GM19468 (cell line): ENCODE data around the gene ORC1.
"Not testable (repeated sequence)": the region's sequence is repeated elsewhere in the genome, so short reads cannot be mapped to it uniquely, and the experiment has no call there.

ENCODE experiments used
- ATAC-seq: cut with Tn5 transposase; IDR thresholded peaks from one replicate; pipeline ENCODE4 v1.9.1; 2021; ENCODE audit warnings: mild to moderate bottlenecking, moderate library complexity, moderate number of reproducible peaks; ENCODE audit not compliant: unreplicated experiment; ENCODE audit errors: extremely low read depth

ORC1 gene

DNA sequence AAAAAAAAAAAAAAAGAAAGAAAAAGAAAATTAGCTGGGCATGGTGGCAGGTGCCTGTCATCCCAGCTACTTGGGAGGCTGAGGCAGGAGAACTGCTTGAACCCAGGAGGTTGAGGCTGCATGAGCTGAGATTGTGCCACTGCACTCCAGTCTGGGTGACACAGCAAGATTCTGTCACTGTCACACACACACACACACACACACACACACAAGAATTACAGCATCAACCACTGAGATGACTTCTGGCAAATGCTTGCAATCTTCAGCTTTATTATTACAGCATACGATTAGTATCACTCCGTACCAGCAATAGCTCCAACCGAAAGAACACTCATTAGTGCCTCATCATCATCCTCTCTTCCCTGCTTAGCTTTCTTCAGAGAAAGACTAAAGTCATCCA lies 4.6 kb downstream of the ORC1 start:
- no peak for ATAC-seq

DNA sequence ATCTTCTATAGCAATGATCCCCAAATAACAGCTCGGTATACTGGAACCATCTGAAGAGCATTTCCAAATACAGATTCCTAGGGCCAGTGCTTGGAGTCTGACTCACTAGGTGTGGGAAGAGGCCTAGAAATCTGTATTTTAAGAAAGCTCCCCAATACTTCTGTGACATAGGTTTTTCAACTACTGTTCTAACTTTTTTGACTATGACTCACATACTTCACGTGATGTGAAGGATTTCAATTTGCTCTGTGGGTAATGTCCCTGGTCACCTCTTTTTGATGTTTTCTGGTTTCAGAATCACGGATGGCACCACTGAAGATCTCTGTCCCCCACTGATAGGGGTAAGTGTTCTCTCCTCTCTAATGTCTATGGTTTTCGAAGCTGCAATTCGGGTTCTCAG lies 11.0 kb downstream of the ORC1 start:
- no peak for ATAC-seq

DNA sequence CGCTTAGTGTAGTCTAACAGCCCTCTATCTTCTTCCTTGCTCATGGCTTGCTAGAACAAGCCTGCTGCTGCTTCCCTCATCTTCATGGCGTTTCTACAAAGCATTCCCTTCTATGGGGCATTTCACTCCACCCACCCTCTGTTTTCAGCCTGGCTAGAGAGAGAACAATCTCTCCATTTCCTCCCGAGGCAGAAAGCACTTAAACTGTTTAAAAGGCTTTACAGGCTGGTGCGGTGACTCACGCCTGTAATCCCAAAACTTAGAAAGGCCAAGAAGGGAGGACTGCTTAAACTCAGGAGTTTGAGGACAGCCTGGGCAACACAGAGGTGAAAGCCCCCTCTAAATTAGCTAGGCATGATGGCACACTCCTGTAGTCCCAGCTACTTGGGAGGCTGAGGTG lies 17.8 kb downstream of the ORC1 start:
- ATAC-seq, result no peak

DNA sequence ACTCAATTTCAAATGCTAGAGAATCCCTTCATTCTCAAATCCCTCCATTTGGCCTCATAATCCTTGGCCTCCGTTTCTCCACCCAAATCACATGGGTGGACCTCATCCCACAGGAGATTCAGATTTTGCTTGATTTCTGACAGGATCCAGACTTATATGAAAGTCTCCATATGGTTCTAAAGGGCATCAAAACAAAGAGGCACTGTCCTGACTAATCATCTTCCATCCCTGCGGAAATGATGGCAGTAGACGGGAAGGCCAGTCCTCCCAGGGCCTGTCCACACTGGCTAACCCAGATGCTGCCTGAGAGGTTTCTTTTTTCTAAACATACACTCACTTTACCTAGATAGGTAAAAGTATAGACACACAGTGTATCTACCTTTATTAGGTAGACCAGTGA lies 18.8 kb downstream of the ORC1 start:
- ATAC-seq, result no peak

DNA sequence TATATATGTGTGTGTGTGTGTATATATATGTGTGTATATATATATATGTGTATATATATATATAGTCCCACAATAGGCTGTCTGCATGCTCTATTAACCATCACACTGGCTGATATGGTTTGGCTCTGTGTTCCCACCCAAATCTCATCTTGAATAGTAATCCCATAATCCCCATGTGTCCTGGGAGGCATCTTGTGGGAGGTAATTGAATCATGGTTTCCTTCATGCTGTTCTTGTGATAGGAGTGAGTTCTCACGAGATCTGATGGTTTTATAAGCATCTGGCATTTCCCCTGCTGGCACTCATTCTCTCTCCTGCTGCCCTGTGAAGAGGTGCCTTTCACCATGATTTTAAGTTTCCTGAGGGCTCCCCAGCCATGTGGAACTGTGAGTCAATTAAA lies 34.4 kb downstream of the ORC1 start:
- not testable (repeated sequence) for ATAC-seq

DNA sequence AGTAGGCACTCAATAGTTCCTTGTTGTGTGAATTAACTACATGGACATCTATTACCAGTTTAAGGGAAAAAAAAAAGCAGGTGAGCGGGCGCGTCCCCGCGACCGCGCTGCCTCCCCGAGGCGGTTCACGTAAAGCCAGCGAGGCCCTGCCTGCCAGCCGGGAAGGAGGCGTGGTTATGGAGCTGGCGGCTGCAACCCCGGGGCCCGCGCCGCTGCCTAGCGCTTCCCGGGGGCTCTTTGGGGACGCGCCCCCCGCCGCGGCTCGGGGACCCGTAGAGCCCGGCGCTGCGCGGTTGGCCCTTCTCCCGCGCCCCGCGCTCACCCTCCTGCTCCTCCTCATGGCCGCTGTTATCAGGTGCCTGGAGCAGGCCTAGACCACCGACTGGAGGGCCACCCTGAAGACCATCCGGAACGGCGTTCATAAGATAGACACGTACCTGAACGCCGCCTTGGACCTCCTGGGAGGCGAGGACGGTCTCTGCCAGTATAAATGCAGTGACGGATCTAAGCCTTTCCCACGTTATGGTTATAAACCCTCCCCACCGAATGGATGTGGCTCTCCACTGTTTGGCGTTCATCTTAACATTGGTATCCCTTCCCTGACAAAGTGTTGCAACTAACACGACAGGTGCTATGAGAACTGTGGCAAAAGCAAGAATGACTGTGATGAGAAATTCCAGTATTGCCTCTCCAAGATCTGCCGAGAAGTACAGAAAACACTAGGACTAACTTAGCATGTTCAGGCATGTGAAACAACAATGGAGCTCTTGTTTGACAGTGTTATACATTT lies 35.6 kb downstream of the ORC1 start:
- ATAC-seq, result peak; percentile 10

DNA sequence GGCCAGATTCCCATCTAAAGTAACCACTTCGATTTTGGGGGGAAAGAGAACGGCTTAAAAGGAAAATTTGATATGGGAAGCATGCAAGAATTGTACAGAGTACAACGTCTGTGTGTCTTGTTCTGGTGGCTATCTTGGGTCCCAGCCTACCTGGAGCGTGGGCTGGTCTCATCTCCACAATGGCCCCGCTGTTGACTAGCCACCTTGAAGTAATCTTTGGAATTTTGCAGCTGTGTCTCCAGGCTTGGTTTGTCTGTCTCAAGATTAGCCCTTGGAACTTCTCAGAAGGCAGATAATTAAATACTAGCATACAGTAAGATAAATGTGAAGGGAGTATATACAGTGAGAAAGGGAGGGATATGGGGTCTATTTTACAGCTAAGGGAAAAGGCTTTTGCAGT lies 37.0 kb downstream of the ORC1 start:
- no peak for ATAC-seq

DNA sequence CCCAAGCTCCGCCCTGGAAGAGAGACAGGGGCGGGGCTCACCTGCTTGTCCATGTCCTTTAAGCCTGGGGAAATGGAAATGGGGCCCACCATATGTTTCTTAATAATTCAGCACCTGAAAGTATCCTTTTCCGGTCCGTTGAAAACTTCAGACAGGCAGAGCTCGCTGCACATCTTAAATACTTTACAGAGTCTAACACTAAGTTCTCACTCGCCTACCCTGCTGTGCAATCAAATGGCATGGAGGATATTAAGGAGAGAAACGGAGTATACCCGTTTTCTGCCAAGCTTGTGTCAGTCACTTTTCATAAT lies 37.8 kb downstream of the ORC1 start:
- no peak for ATAC-seq

DNA sequence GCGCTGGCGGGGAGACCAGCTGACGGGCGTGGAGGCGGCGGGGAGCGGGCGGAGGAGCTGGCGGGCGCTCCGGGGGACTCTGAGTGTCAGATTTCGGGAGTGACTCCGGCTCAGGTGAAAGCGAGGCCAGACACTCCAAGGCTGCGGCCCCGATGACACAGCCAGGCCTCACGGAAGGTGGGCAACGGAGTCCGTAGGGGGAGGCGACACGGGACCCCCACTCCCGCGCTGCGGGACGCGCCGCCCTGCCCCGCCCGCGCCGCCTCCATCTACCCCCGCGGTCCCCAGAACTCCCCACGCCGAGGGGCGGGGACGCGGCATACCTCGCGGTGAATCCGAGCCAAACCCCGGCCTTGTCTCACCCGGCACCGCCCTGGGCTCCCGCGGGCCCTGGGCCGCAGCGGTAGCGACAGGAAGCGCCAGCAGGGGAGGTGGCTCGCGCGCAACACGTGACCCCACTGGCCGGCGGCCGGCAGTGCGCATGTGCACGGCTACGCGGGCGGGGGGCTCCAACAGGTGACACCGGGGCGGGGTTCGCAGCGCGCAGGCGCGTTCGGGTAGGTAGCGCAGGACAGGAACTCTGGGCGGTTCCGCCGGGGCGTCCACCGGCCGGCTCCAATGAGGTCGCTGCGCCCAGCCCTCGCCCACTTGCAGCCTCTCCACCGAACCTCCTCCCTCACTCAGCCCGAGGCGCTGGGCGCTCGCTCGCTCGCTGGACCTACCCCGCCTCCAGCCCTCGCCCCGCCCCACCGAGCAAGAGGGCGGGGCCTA lies 38.3 kb downstream of the ORC1 start, which contains the start of gene CC2D1B:
CC2D1B (minus strand) TSS at position 460 of the 771 bp plus-strand sequence. CDS start 1,585 bp downstream, outside the sequence.
- ATAC-seq, result peak; percentile 88

DNA sequence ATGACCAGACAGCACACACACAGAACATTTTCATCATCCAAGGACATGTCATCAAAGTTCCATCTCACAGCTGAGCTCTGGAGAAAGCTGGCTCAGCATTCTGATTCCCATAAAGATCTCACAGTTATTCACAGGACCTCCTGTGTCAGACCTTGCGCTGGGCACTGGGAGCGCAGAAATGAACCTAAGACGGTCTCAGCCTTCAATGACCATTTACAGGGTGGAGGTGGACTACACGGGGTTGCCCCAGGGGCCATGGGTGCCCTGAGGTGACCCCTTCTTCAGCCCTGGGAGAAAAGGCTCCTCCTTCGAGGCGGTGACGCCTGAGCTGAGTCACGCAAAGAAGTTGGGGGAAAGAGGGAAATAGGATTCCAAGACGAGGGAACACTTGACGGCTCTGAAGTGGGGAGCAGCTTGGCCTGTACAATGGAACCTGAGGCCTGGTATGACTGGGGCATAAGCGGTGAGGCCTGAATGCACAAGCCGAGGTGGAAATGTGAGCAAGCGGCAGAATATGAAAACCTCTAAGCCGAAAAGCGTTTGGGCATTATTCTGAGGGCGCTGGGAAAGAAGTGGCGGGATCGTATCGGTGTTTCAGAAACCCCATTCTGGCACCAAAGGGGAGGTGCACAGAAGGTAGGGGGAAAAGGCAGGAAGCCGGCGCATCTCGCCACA lies 39.0 kb downstream of the ORC1 start:
- ATAC-seq, result no peak

DNA sequence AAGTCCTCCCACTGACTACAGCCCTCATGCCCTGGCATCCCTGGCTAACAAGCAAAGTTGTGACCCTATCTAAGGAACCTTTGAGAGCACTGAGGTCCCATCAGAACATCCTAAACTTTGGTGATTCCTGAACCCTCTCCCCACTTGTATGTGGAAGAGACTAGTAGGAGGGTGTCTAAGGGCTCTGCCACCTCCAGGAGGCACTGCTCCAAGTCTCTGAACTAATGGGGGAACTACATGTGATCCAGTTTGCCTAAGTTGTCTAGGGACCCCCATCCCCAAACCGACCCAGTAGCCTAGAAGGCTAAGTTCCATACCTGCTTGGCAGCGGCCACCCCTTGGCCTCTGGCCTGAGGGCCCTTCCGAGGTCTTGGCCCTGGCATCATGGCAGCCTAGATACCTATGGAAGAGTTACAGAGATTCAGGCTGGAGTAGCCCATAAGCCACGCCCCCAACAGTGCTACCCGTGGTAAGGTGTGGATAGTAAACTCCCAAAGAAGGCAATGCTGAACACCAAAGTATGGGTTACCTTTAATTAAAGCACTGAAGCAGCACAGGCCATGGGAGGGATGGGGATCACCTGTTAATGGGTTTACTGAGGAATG lies 39.9 kb downstream of the ORC1 start:
- no peak for ATAC-seq

DNA sequence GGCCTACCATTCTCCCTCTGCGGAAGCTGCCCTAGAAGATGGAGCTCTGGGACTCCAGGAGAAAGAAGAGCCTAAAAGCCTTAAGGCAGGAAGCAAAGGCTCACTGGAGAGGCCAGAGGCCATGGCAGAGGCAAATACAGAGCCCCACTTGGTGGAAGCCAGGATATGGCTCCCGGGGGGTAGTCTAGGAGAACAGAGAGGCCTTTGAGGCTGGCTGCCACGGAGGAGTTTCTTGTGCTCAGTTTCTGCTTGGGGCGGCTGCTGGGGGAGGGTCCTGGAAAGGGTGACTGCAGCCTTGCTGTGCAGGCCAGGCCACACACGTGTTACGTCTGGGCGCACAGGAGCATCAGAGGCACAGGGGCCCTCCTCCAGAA lies 43.6 kb downstream of the ORC1 start:
- ATAC-seq, result no peak

DNA sequence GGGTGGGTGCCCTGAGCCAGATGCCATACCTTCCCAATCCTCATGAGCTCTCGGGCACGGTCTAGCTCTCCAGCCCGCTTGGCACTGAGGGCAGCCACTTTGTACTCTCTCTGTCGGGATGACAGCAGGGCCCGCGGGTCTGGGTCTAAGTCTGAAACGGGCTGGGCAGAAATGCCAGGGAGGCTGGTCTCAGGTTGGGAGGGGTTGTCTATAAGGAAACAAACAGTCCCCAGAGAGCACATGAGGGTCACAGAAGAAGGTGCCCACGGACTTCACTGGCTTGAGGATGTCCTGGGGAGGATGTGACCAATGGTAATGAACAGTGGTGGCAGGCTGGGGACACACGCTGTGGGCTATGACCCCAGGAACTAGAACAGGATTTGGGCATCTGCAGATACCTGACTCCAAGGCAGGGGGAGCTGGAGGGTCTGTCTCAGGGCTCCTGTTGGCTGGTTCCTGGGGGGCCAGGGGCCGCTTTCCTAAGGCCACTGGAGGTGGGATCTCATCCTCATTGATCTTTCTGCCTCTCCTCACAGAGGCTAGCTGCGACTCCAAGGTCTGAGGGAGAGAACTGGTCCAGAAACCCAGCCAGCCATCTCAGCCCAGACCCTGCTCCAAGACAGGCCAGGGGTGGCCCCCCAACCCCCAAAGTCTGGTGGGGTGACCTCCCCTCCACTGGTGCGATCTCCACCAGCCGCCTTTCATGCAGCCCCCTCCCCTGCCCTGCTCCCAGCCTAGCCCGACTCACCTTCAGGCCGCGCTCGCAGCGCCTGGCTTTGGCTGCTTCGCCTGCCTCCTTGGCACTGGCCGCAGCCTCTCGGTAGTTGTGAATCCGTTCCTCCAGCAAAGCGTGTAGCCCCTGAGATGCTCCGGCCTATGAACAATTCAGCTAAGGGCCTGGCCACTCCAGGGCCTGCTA lies 44.3 kb downstream of the ORC1 start:
- ATAC-seq, result no peak

DNA sequence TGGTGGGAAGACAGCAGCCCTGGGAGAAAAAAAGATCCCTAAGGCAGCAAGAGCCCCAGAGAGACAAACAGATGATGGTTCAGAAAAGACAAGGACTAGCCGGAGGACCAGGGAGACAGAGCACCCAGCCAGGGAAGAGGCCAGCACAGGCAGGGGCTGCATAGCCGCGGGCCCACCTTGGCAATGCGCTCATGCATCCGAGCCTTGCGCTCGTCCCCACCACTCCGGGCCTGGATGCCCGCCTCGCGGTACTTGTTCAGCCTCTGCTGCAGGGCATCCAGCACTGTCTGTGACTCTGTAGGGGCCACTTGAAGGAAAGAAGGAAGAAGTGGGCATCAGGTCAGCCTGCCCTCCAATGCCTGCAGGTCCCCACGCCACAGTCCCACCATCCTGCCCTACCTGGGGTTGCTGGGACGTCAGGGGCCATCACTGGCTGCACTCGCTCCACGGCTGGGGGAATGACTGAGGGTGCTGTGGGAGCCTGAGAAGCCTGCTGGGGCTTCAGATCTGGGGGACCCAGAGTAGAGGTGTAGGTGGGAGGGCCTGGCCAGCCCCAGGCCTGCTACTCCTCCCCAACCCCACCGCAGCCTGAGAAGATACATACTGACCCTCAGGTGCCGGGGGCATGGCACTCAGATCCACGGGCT lies 45.2 kb downstream of the ORC1 start:
- ATAC-seq, result no peak

DNA sequence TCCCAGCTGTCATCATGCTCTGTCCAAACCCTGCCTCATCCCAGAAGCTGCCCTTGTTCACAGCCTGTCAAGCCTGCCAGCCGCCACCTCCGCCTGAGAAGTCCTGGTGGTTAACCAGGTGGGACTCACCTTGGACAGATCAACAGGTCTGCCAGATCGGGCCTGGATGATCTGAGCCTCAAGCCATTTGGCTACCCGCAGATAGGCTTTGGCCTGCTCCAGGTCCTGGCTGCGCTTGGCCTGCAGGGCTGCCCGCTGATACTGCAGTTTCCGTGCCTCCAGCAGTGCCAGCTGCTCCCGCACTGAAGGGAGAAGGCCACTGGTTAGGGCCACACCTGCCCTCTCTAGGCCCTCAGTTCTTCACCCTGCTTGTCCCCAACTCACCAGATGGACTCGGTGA lies 46.8 kb downstream of the ORC1 start:
- ATAC-seq, result no peak

DNA sequence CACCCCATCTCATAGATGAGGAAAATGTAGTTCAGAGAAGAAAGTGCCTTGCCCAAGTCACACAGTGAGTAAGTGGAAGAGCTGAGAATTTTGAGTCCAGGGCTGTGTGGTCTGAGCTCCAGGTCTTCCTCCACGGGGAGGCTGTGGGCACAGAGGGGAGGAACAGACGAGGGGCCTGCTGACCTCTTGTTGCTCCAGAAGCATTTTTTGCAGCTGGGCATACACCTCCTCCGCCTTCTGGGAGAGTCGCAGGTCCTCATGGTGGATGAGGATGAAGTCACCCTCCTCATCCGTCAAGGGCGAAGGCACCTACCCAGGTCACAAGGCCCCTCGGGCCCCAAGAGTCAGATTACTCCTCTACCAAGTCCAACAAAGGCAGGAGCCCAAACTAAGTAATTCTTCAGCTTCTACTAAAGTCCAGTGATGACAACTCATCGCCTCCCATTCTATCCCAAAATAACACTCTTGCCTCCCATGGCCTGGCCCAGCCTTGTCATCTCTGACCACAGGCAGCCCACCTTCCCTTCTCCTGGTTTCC lies 47.3 kb downstream of the ORC1 start:
- no peak for ATAC-seq

DNA sequence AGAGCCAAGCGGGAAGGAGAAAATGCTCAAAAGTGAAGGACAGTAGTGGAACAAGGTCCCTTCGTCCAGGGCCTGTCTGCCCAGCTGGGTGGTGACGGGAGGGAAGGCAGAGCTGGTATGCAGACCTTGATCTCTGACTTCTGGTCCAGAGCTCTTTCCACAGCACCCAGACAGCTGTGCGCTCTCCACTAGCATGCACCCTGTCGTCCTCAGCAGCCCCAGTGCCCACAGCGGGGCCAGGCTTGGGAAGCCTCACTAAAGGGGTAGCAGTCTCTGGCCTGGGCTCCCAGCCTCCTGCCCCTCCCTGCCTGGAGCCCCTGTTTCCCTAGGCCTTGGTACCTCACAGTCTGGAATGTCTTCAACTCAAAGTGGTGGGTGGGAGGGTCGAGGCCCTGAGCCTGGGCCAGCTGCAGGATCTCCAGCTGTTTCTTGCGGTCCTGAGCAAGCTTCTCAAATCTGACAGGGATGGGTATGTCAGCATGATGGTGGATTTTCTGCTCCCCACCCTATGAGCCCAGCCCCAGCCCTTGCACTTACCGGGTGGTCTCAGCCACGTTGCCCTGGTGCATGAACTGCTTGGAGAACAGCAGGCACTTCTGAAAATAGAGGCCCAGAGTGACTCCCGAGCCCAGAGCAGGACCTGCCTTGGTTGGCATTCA lies 48.2 kb downstream of the ORC1 start:
- no peak for ATAC-seq

DNA sequence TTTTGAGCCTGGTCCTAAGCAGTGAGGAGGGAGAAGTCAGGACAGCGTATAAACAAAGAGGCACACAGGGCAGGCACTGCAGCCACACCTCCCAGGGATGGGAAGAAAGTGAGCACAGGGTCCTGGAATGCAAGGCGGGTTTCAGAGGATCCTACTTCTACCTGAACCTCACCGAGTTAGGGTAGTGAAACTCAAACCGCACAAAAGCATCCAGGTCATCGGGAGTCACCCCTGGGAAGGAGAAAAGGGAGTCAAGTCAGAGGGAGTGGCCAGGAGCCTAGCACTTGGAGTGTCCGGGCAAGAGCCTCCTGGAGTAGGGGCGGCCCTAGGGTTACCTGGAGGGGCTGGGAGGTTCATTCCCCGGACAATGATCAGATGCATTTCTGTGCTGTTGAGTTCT lies 48.8 kb downstream of the ORC1 start:
- no peak for ATAC-seq

DNA sequence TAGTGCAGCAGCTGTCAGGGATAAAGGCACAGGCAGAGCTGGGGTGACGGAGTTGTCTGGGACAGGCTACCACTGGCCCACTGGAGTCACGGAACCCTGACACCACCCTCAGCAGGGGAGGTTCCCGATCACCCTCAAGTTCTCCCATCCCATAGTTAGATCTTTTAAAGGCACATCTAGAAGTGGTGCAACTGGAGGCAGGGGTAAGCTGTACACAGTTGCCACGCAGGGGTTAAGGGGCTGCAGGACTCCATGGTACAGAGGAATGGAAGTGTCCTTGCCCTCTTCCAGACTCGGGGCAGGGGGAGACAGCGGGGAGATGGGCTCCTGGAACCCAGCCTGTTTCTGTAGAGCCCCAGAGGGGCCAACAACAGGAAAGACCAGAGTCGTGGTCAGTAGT lies 51.5 kb downstream of the ORC1 start:
- no peak for ATAC-seq
